Ishikawa (cell line): Measurements from ENCODE around the gene PRG2.

Experiments used
- EGR1 ChIP-seq: IDR thresholded peaks from 2 replicates; pipeline ENCODE4 v1.6.1; 2012
- EP300 ChIP-seq: IDR thresholded peaks from 2 replicates; pipeline ENCODE4 v1.6.1; 2012; ENCODE audit warnings: borderline replicate concordance
- TF ChIP-seq, protein P1 (sequence below): IDR thresholded peaks from 2 replicates; pipeline ENCODE4 v1.6.1; 2012; ENCODE audit warnings: low read depth, mild to moderate bottlenecking

DNA sequence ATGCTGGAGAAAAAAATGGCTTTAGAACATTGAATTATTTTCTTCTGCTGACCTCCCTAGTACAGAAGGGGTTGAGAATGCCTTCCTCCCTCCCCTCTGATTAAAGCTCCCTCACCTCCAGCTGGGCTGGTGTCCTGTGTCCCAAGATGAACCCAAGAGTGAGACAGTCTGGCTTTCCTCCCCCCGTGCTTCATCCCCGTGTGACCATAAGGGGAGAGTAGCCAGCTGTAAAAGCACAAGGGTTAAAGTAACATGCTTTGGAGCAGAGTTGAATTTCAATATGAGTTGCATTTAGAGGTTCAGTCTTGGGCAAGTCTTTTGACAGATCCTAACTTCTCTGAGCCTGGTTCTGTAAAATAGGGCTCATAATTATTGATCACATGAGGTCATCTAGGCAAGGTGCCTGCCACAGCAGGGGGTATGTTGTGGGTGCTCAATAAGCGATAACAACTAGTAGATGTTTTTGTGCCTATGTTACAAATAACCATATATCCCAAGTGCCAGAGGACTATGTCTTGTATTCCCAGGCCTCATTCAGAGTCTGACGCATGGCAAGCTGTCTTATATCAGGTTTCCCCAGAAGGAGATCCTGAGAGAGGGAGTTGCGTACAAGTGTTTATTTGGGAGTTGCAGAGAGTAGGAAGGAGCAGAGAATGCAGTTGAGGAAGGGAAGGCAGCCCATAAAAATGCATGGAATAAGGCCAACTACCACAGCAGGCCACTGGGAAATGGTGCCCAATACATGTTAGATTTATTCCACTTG, 4.1 kb downstream of the PRG2 start:
- TF ChIP-seq EP300 (no peak), EGR1 (no peak)
- TF ChIP-seq, protein P1, sequence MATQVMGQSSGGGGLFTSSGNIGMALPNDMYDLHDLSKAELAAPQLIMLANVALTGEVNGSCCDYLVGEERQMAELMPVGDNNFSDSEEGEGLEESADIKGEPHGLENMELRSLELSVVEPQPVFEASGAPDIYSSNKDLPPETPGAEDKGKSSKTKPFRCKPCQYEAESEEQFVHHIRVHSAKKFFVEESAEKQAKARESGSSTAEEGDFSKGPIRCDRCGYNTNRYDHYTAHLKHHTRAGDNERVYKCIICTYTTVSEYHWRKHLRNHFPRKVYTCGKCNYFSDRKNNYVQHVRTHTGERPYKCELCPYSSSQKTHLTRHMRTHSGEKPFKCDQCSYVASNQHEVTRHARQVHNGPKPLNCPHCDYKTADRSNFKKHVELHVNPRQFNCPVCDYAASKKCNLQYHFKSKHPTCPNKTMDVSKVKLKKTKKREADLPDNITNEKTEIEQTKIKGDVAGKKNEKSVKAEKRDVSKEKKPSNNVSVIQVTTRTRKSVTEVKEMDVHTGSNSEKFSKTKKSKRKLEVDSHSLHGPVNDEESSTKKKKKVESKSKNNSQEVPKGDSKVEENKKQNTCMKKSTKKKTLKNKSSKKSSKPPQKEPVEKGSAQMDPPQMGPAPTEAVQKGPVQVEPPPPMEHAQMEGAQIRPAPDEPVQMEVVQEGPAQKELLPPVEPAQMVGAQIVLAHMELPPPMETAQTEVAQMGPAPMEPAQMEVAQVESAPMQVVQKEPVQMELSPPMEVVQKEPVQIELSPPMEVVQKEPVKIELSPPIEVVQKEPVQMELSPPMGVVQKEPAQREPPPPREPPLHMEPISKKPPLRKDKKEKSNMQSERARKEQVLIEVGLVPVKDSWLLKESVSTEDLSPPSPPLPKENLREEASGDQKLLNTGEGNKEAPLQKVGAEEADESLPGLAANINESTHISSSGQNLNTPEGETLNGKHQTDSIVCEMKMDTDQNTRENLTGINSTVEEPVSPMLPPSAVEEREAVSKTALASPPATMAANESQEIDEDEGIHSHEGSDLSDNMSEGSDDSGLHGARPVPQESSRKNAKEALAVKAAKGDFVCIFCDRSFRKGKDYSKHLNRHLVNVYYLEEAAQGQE, result no peak
